GM18861 (cell line): ENCODE measurements around the gene NR2F2.

Experiments used
- ATAC-seq: cut with Tn5 transposase; IDR thresholded peaks from one replicate; pipeline ENCODE4 v1.9.1; 2021; ENCODE audit not compliant: unreplicated experiment

Gene NR2F2

DNA sequence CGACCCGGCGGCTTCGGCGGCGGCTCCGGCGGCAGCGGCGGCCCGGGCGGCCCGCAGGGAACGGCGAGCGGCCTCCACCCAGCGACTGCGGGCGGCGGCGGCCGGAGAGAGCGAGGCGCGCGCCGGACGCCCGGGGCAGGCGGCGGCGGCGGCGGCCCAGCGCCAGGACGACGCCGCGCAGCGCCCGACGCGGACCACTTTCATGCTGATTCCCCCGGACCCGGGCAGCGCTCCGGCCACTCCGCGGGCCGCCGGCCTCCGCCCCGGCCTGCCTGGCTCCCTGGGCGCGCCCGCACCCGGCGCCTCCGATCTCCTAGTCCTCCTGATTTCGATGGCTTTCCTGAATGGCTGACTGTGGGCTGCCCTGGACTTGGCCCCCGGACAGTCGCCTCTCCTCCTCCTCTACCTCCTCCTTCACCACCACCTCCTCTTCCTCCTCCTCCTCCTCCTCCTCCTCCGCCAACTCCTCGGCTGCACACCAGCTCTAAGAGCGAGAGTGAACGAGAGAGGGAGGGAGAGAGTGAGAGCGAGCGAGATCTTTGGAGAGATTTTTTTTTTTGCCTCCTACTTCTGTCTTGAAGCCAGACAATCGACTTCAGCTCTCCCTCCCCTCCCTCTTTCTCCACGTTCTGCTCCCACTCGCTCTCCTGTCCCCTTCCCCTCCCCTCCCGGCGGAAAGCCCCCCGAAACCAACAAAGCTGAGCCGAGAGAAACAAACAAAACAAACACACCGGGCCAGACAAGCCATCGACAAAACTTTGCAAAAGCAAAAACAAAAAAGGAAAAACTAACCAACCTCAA, 844 bp downstream of the NR2F2 start:
- no peak for ATAC-seq

DNA sequence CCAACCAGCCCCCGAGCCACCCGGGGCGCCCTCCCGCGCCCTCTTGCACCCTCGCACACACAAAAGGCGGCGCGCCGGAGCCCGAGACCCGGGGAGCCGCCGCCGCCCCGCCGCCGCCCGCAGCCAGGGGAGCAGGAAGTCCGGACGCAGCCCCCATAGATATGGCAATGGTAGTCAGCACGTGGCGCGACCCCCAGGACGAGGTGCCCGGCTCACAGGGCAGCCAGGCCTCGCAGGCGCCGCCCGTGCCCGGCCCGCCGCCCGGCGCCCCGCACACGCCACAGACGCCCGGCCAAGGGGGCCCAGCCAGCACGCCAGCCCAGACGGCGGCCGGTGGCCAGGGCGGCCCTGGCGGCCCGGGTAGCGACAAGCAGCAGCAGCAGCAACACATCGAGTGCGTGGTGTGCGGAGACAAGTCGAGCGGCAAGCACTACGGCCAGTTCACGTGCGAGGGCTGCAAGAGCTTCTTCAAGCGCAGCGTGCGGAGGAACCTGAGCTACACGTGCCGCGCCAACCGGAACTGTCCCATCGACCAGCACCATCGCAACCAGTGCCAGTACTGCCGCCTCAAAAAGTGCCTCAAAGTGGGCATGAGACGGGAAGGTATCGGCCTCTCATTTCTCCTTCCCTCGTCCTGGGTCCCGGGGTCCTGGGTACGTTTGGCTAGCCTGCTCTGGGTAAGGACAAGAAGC, 1.6 kb downstream of the NR2F2 start:
- ATAC-seq, result no peak

DNA sequence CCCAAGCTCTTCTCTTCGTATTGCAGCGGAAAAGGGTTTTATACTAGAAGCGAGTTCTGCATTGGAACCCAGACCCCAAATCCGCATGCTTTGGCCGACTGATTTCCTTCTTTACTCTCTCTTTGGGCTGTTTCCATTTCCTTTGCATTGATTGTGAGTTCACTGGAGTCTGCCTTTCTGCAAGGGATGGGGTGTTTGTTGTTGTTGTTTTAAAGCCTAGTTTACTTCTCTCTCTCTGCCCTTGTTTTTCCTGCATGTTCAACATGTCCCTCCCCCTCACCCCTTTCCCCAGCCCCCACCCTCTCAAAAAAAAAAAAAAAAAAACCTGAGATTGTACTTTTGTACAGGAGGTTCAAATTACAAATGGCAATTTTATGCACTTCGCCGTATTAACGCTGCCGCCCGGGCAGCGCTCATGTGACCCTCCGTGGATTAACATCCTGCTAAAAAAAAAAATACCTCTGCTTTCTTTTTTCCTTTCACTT, 2.2 kb downstream of the NR2F2 start:
- no peak for ATAC-seq

DNA sequence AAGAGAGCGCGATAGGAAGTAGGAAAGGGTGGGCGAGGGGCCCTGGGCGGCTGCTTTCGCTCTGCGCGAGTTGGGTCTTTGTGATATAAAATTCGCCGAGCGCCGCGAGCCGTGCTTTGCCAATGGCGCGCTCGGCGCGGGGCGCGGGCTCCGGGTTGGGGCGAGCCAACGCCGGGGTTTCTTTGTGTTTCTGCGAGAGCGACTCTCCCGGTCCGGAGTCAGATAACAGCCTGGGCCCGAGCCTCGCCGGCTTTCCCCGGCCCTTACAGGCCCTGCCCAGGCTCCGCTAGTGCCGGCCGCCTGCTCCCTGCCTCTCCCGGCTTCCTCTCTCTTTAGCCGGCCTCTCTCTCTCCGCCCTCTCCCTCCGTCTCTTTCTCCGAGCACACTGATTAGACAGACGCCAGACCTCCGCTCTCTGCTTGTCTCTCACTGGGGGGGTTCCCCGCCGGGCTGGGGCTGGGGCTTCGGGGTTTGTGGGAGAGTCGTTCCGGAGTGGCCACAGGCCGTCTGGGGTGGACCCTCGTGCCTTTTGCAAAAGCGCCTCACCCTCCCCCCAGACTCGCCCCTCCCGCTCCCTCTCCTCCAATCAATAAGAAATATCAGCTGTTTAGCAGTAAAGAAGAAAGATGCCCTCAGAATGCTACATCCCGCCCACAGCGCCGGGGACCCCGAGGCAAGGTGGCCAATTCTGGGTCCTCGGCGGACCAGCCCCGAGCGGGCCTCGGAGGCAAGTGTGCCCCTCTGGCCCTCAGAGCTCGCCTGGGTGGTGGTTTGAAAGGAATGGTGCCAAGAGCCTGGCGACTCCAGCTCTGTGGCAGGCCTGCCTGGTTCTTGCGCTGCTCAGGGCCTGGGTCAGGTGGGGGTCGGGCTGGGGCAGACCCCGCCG, 2.9 kb downstream of the NR2F2 start:
- ATAC-seq, result no peak

DNA sequence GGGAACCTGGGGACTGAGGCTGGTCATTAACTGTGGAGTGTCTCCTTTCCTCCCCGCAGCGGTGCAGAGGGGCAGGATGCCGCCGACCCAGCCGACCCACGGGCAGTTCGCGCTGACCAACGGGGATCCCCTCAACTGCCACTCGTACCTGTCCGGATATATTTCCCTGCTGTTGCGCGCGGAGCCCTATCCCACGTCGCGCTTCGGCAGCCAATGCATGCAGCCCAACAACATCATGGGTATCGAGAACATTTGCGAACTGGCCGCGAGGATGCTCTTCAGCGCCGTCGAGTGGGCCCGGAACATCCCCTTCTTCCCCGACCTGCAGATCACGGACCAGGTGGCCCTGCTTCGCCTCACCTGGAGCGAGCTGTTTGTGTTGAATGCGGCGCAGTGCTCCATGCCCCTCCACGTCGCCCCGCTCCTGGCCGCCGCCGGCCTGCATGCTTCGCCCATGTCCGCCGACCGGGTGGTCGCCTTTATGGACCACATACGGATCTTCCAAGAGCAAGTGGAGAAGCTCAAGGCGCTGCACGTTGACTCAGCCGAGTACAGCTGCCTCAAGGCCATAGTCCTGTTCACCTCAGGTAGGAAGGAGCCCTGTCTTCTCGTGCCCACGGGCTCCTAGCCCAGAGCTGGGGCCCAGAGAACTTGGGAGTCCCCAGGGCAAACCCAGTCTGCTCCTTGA, 3.7 kb downstream of the NR2F2 start:
- no peak for ATAC-seq

DNA sequence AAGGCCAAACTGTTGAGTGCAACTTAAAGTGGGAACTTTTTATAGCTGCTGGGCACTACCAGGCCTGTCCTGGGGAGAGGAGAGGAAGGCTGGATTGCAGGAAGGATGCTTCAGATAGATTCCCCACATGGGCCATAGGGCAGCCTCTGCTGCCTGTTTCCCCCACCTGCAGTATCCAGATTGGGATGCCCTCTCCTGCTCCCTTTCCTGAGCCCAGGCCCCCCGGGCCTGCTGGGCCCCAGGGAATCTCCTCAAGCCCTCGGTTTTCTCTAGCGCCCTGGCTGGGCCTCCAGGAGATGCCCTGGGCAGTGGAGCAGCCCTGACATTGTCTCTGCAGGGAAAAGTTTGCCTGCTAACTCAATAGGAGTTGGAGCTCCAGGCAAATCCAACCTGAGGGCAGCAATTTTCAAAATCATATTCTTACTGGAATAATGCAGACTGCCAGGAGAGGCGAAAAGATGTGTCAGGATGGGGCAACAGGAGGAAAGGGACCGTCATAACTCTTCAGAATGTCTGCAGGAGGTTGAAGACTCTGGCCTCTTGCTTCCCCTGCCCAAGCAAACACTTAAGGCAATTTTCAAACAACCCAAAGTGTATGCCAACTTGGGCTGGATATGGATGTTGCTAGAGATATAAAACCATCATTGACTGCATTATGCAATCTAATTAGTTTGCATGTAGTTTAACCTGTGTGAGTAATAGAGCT, 4.4 kb downstream of the NR2F2 start:
- no peak for ATAC-seq

DNA sequence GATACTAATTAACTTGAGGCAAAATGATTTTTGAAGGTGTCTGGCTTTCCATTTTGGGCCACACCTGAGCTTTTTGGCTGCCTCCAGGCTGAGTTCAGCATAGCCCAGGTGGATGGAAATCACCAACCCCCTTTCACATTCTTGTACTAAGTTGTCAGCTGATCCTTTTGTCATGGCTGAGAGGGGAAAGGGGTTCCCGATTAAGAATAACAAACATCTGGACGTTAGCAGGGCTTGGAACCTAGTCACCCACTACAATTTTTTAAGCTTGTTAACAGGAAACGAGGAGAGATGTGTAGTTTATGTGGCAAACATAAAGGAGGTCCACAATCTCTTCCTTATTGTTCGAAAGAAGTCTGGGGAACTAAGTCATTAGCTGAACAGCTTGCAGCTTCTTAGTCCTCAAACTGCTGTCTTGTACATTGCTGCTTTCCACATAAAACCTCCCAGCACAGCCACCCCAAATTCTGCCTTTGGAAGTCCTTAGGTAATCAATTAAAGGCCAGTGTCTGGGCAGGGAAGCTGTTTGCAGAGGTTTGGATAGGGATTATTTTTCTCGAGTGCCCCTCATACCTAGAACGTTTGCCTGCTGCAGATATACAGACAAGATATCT, 5.0 kb downstream of the NR2F2 start:
- no peak for ATAC-seq

- ATAC-seq, result no peak
Measured at GRCh38 chr15:96336108-96336595, 5.7 kb downstream of the NR2F2 start.

DNA sequence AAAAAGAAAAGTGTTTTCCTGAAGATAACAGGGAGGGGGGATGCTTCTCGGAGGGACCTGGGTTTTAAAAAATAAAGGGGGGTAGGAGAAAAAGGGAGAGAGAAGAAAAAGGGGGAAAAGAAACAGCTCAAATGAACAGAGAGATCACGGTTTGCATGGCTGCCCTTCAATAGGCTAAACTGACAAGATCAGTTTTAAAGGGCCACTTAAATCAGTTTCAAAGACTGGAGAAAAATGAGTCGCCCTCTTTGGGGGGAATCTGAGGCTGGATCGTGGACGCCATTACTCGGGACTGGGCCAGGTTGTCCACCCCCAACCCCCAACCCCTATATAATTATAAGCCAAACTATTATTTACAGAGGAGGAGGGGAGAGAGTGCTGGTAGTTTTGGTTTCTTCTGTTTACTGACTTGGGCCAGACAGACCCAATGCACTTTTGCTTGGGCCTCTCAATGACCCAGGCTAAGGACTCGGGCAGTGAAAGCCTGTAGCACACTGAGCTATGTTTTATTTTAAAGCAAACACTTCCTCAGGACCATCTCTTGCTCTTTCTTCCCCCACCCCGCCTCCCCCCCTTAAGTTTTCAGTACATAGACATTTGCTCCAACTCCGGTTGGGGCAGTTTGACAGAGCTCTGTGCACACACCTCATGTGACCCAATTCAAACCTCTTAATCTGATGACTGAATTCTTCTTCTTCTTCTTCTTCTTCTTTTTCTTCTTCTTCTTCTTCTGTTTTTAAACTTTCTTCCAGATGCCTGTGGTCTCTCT, 6.3 kb downstream of the NR2F2 start:
- ATAC-seq, result no peak

GRCh38 chr15:96337365-96338023, 7.0 kb downstream of the NR2F2 start:
- ATAC-seq, result no peak

DNA sequence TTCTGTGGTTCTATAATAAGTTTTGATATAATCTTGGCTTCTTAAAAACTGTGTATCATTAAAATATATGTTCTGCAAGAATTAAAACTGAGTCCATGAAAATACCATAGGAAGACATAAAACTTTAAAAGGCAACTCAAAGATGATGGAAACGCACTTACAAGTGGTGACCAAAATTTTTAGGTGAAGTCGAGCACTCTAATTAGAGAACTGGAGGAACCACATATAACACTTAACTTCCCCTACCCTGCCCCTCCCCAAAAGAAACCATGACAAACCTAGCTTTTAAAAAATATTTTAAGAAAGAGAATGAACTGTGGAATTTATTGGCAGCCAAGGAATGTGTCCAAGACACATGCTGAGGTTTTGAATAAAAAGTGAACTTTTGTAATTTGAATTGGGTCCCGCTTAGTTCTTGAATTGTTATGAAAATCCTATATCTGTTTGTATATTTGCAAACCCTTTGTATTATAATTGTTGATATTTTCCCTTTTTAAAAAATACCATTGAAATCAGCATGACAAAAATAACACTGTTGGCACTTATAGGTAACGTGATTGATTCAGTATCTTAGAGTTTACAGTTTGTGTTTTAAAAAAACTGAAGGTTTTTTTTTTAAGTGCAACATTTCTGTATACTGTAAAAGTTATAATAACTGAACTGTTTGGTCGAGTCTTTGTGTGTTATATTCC, 7.7 kb downstream of the NR2F2 start:
- no peak for ATAC-seq

GRCh38 chr15:96338766-96339618, 8.5 kb downstream of the NR2F2 start:
- ATAC-seq, result no peak

DNA sequence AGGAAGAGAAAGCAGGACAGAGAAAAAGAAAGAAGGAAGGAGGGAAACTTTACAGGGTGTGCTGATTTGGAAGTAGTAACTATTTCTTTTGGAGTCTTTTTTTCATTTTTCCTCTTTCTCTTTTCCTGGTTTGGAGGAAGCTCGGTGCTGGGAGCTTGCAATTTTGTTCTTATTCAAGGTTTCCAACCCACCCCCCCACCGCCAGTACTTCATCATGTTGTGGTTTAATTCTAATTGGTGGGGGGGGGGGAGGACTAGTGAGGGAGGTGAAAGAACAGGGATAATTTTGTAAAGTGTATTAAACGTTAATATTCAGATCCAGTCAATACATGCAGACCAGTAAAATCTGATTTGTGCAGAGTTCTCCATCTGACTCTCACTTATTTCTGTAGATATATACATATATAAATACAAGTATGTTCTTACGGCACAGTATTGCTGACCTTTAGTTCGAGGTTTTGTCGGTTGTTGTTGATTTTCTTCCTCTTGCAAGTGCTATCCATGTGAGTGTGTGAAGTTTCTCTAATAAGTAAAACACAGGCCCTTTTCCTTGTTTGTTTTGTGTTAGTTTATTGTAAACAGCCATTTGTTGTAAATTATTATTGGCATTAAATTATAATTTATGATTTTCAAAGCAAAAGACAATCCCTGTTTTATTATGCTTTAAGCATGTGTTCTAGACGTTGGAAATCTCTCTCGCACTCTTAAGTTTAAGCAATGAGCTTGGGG, 9.3 kb downstream of the NR2F2 start:
- ATAC-seq, result no peak

- ATAC-seq, result no peak
Measured at GRCh38 chr15:96340348-96340597, 9.8 kb downstream of the NR2F2 start.

GRCh38 chr15:96340598-96341512, 10.4 kb downstream of the NR2F2 start:
- ATAC-seq, result no peak
